HepG2 (cell line): ENCODE results near the gene SRXN1. TPM values are rescaled to one million over a fixed set of nuclear protein-coding genes. Genes with fewer than 3 reads are reported as not detected.

Source experiments
- GZF1 ChIP-seq: sonication (generic); formaldehyde crosslinking; IDR thresholded peaks from 2 replicates; pipeline ENCODE4 v1.5.1; 2020; ENCODE audit warnings: mild to moderate bottlenecking, missing genetic modification reagents
- HNF4G ChIP-seq, 2 experiments: sonication (generic) in 1 of 2; formaldehyde crosslinking in 1 of 2; IDR thresholded peaks; 2 replicates each; pipeline versions ENCODE4 v1.4.0 to v1.6.1; 2011 to 2020; ENCODE audit warnings: borderline replicate concordance in 2 of 2, low read depth in 2 of 2, mild to moderate bottlenecking in 2 of 2, low read length in 1 of 2, missing genetic modification reagents in 1 of 2, moderate library complexity in 1 of 2
- MIER3 ChIP-seq: IDR thresholded peaks from 2 replicates; pipeline ENCODE4 v1.6.1; 2016; ENCODE audit warnings: missing compliant biosample characterization, borderline replicate concordance
- PAF1 ChIP-seq: IDR thresholded peaks from 2 replicates; pipeline ENCODE4 v1.6.1; 2016; ENCODE audit warnings: missing genetic modification reagents, missing compliant biosample characterization
- RARA ChIP-seq: IDR thresholded peaks from 2 replicates; pipeline ENCODE4 v1.6.1; 2016; ENCODE audit warnings: missing genetic modification reagents, missing compliant biosample characterization
- RARG ChIP-seq: sonication (generic); formaldehyde crosslinking; IDR thresholded peaks from 2 replicates; pipeline ENCODE4 v1.4.0; 2020; ENCODE audit warnings: low read depth, mild to moderate bottlenecking, missing genetic modification reagents
- SNRNP70 ChIP-seq: fragments of 200-400 bp; formaldehyde crosslinking; IDR thresholded peaks from 2 replicates; pipeline ENCODE4 v1.6.1; 2017; ENCODE audit warnings: mild to moderate bottlenecking, low read depth, low read length, moderate library complexity
- TCF12 ChIP-seq, 2 experiments: fragments of 450-650 bp in 1 of 2; sonication (generic) in 1 of 2; formaldehyde crosslinking in 1 of 2; IDR thresholded peaks; 2 replicates each; pipeline versions ENCODE4 v1.6.1 to v1.8.0; 2017 to 2022; ENCODE audit warnings: antibody characterized with exemption in 1 of 2, mild to moderate bottlenecking in 1 of 2, missing genetic modification reagents in 1 of 2, moderate library complexity in 1 of 2
- TGIF2 ChIP-seq: IDR thresholded peaks from 2 replicates; pipeline ENCODE4 v1.6.1; 2016; ENCODE audit warnings: control low read depth, missing compliant biosample characterization
- XRCC5 ChIP-seq: fragments of 200-400 bp; formaldehyde crosslinking; optimal IDR thresholded peaks from 2 replicates; pipeline ENCODE3; 2017; ENCODE audit warnings: mild to moderate bottlenecking, low read length
- ZBTB3 ChIP-seq: sonication (generic); formaldehyde crosslinking; IDR thresholded peaks from 2 replicates; pipeline ENCODE4 v1.4.0; 2020; ENCODE audit warnings: low read depth, mild to moderate bottlenecking, moderate library complexity, missing genetic modification reagents, borderline replicate concordance
- ZEB1 ChIP-seq: IDR thresholded peaks from 2 replicates; pipeline ENCODE4 v1.6.1; 2012; ENCODE audit warnings: mild to moderate bottlenecking, low read depth, inconsistent platforms; ENCODE audit not compliant: insufficient replicate concordance
- ZNF205 ChIP-seq: IDR thresholded peaks from 2 replicates; pipeline ENCODE4 v1.6.1; 2018; ENCODE audit warnings: missing biosample characterization, missing genetic modification reagents
- ZNF441 ChIP-seq: sonication (generic); formaldehyde crosslinking; IDR thresholded peaks from 2 replicates; pipeline ENCODE4 v1.7.0; 2021; ENCODE audit warnings: missing genetic modification reagents, borderline replicate concordance
- ZNF550 ChIP-seq: sonication (generic); formaldehyde crosslinking; IDR thresholded peaks from 2 replicates; pipeline ENCODE4 v1.4.0; 2020; ENCODE audit warnings: mild to moderate bottlenecking, missing genetic modification reagents, borderline replicate concordance
- ZNF674 ChIP-seq: sonication (generic); formaldehyde crosslinking; IDR thresholded peaks from 2 replicates; pipeline ENCODE4 v1.5.0; 2020; ENCODE audit warnings: low read depth, mild to moderate bottlenecking, missing genetic modification reagents
- polyA plus RNA-seq, 8 experiments: library from polyadenylated mRNA; depleted of rRNA in 3 of 8; stranded (reverse) in 7 of 8; unstranded in 1 of 8; fragments of >200 nt; fragmentation: Illumina TruSeq in 4 of 8; extraction: Trizol in 4 of 8; gene quantifications; 2 replicates each; pipeline versions ENCODE4 v1.2.1 to v1.2.3, GENCODE V29; 2011 to 2016; ENCODE audit warnings: low read depth in 4 of 8, missing spikeins in 1 of 8, mixed read lengths in 1 of 8; ENCODE audit not compliant: insufficient read depth in 1 of 8
- total RNA-seq, 5 experiments: library from RNA; depleted of rRNA; stranded (reverse); fragments of >200 nt; fragmentation: Illumina TruSeq; extraction: Trizol; gene quantifications; 2 replicates each; pipeline ENCODE4 v1.2.3, GENCODE V29; 2016; ENCODE audit warnings: low read depth in 1 of 5
- TF ChIP-seq, protein P1 (sequence below): sonication (generic); formaldehyde crosslinking; IDR thresholded peaks from 2 replicates; pipeline ENCODE4 v1.4.0; 2020; ENCODE audit warnings: missing genetic modification reagents; ENCODE audit errors: not compliant biosample characterization
- TF ChIP-seq, protein P2 (sequence below): sonication (generic); formaldehyde crosslinking; IDR thresholded peaks from 2 replicates; pipeline ENCODE4 v1.5.1; 2020; ENCODE audit warnings: missing genetic modification reagents, mild to moderate bottlenecking, borderline replicate concordance
- TF ChIP-seq, protein P3 (sequence below): IDR thresholded peaks from 2 replicates; pipeline ENCODE4 v1.6.1; 2016; ENCODE audit warnings: mild to moderate bottlenecking, missing biosample characterization, missing genetic modification reagents
- TF ChIP-seq, protein P4 (sequence below): sonication (generic); formaldehyde crosslinking; IDR thresholded peaks from 2 replicates; pipeline ENCODE4 v1.8.0; 2022; ENCODE audit warnings: low read depth, missing genetic modification reagents
- TF ChIP-seq, protein P5 (sequence below): sonication (generic); formaldehyde crosslinking; IDR thresholded peaks from 2 replicates; pipeline ENCODE4 v1.5.0; 2020; ENCODE audit warnings: missing genetic modification reagents, mild to moderate bottlenecking, borderline replicate concordance
- TF ChIP-seq, protein P6 (sequence below): fragments of 450-650 bp; IDR thresholded peaks from 2 replicates; pipeline ENCODE4 v1.6.1; 2017

The SRXN1 gene
- total and polyA plus RNA-seq, 2 of the 13 experiments (the other 11 are each of a cell fraction or from before 2014, with no cell fraction given): 29.9 to 87.7 TPM

DNA sequence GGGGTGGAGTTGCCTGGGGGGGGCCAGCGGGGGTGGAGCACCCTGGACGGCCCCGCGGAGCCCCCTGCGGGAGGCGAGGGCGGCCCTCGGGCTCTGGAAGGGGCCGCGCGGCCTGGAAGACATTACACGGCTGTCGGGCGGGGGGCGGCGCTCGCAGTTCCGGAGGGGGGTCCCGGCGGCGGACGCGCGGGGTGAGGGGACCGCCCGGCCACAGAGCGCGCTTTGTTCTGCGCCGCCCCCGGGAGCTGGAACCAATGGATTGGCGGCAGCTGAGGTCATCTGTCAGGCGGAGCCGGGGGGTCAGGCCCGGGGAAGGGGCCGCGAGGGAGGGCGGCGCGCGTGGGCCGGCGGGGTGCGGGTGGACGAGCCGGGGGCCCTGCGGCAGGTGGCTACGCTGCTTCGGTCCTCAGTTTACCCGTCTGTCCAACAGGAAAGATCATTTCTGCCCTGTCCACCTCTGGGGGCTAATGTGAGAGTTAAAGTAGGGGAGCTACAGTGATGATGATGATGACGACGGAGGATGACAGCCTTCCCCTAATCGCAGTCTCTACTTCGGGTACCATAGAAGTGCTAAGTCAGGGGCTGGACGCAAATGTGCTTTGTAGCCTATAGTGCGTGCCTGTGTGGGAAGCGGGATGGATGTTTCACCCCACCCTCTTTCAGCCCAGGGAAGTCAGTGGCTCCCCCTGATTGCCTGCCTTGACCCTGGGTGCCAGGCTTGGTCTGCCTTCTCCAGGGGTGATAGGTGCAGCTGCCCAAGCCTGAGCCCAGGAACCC, 10.4 kb downstream of the SRXN1 start (continued):
- TF ChIP-seq HNF4G (IDR thresholded peaks at IDR 0.05; ENCODE audit: borderline replicate concordance, low read depth, low read length) (no peak), HNF4G (CRISPR knock-in tag; IDR thresholded peaks at IDR 0.05; ENCODE audit: borderline replicate concordance, low read depth) (0 out of 2 replicates have a peak, but pooled peaks have one; percentile 31), MIER3 (CRISPR knock-in tag) (0 out of 2 replicates have a peak, but pooled peaks have one; percentile 27), ZNF441 (CRISPR knock-in tag) (peak; percentile 70; the same call in 1 of the 2 replicates), TGIF2 (0 out of 2 replicates have a peak, but pooled peaks have one; percentile 43), XRCC5 (no peak), PAF1 (CRISPR knock-in tag) (no peak), TCF12 (IDR thresholded peaks at IDR 0.05) (no peak), TCF12 (CRISPR knock-in tag; IDR thresholded peaks at IDR 0.05) (peak; percentile 86; the same call in 1 of the 2 replicates), ZNF674 (CRISPR knock-in tag) (no peak), ZEB1 (no peak), ZNF550 (no peak), RARG (no peak), GZF1 (no peak), RARA (peak; percentile 90), ZNF205 (peak; percentile 2; the same call in 1 of the 2 replicates), SNRNP70 (no peak), ZBTB3 (CRISPR knock-in tag) (no peak)
- TF ChIP-seq, protein P1, sequence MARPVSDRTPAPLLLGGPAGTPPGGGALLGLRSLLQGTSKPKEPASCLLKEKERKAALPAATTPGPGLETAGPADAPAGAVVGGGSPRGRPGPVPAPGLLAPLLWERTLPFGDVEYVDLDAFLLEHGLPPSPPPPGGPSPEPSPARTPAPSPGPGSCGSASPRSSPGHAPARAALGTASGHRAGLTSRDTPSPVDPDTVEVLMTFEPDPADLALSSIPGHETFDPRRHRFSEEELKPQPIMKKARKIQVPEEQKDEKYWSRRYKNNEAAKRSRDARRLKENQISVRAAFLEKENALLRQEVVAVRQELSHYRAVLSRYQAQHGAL: no peak
- TF ChIP-seq, protein P2, sequence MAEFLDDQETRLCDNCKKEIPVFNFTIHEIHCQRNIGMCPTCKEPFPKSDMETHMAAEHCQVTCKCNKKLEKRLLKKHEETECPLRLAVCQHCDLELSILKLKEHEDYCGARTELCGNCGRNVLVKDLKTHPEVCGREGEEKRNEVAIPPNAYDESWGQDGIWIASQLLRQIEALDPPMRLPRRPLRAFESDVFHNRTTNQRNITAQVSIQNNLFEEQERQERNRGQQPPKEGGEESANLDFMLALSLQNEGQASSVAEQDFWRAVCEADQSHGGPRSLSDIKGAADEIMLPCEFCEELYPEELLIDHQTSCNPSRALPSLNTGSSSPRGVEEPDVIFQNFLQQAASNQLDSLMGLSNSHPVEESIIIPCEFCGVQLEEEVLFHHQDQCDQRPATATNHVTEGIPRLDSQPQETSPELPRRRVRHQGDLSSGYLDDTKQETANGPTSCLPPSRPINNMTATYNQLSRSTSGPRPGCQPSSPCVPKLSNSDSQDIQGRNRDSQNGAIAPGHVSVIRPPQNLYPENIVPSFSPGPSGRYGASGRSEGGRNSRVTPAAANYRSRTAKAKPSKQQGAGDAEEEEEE: no peak
- TF ChIP-seq, protein P3, sequence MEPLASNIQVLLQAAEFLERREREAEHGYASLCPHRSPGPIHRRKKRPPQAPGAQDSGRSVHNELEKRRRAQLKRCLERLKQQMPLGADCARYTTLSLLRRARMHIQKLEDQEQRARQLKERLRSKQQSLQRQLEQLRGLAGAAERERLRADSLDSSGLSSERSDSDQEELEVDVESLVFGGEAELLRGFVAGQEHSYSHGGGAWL (CRISPR knock-in tag): peak; percentile 77
- TF ChIP-seq, protein P4, sequence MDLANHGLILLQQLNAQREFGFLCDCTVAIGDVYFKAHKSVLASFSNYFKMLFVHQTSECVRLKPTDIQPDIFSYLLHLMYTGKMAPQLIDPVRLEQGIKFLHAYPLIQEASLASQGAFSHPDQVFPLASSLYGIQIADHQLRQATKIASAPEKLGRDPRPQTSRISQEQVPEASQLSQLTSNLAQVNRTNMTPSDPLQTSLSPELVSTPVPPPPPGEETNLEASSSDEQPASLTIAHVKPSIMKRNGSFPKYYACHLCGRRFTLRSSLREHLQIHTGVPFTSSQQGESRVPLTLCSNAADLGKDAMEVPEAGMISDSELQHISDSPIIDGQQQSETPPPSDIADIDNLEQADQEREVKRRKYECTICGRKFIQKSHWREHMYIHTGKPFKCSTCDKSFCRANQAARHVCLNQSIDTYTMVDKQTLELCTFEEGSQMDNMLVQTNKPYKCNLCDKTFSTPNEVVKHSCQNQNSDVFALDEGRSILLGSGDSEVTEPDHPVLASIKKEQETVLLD (CRISPR knock-in tag): peak; percentile 57; the same call in 1 of the 2 replicates
- TF ChIP-seq, protein P5, sequence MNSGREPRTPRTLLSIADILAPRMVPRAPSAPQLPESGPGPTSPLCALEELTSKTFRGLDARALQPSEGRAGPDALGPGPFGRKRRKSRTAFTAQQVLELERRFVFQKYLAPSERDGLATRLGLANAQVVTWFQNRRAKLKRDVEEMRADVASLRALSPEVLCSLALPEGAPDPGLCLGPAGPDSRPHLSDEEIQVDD: no peak
- TF ChIP-seq, protein P6, sequence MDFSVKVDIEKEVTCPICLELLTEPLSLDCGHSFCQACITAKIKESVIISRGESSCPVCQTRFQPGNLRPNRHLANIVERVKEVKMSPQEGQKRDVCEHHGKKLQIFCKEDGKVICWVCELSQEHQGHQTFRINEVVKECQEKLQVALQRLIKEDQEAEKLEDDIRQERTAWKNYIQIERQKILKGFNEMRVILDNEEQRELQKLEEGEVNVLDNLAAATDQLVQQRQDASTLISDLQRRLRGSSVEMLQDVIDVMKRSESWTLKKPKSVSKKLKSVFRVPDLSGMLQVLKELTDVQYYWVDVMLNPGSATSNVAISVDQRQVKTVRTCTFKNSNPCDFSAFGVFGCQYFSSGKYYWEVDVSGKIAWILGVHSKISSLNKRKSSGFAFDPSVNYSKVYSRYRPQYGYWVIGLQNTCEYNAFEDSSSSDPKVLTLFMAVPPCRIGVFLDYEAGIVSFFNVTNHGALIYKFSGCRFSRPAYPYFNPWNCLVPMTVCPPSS: no peak
